CD14-positive monocyte (primary cell): ENCODE data around the gene CNTN4. TPM values are rescaled to one million over a fixed set of nuclear protein-coding genes. Genes with fewer than 3 reads are reported as not detected.
A peak's percentile ranks its signal among the peaks of the same experiment; 100 is the strongest.

Experiments
- DNase-seq, 3 donors: peaks; one replicate each; pipeline ENCODE4 v3.0.0-alpha.2; 2011 to 2022
- H2AFZ ChIP-seq: 2 replicates; pipeline ENCODE4 v1.6.0; 2012; ENCODE audit warnings: mild to moderate bottlenecking, low read depth, low read length, inconsistent platforms; ENCODE audit not compliant: insufficient read depth, poor library complexity, severe bottlenecking
- H3K27ac ChIP-seq, 2 donors: 1 replicate in 1 of 2; 2 replicates in 1 of 2; pipeline ENCODE4 v1.5.1; 2012 to 2013; ENCODE audit warnings: low read length in 2 of 2, control low read depth in 1 of 2, inconsistent platforms in 1 of 2, low read depth in 1 of 2, mild to moderate bottlenecking in 1 of 2
- H3K27me3 ChIP-seq, 2 donors: one replicate each; pipeline versions ENCODE4 v1.6.0 to v1.6.1; 2011 to 2013; ENCODE audit warnings: low read length in 2 of 2; ENCODE audit not compliant: control insufficient read depth in 2 of 2, insufficient read depth in 2 of 2
- H3K36me3 ChIP-seq, 2 donors: replicated peaks in 1 of 2; 1 replicate in 1 of 2; 2 replicates in 1 of 2; pipeline versions ENCODE4 v1.5.1 to v1.6.1; 2012 to 2013; ENCODE audit warnings: low read length in 2 of 2, control low read depth in 1 of 2, inconsistent platforms in 1 of 2, mild to moderate bottlenecking in 1 of 2; ENCODE audit not compliant: insufficient read depth in 2 of 2, control insufficient read depth in 1 of 2
- H3K4me1 ChIP-seq, 2 donors: 1 replicate in 1 of 2; 2 replicates in 1 of 2; pipeline versions ENCODE4 v1.5.1 to v1.6.1; 2012 to 2013; ENCODE audit warnings: low read length in 2 of 2, control low read depth in 1 of 2, inconsistent platforms in 1 of 2, mild to moderate bottlenecking in 1 of 2, moderate library complexity in 1 of 2; ENCODE audit not compliant: insufficient read depth in 2 of 2, control insufficient read depth in 1 of 2
- H3K4me2 ChIP-seq: replicated peaks from 2 replicates; pipeline ENCODE3; 2012; ENCODE audit warnings: low read length, moderate library complexity, mild to moderate bottlenecking; ENCODE audit not compliant: poor library complexity, severe bottlenecking; ENCODE audit errors: extremely low read depth
- H3K4me3 ChIP-seq, 3 experiments: fragments of 200-600 bp in 1 of 3; sonication (generic) in 1 of 3; replicated peaks in 1 of 3; 1 replicate in 2 of 3; 2 replicates in 1 of 3; pipeline ENCODE4 v1.5.1; 2011 to 2013; ENCODE audit warnings: low read length in 3 of 3, mild to moderate bottlenecking in 3 of 3, control low read depth in 2 of 3, low read depth in 2 of 3, inconsistent platforms in 1 of 3, moderate library complexity in 1 of 3
- H3K79me2 ChIP-seq: 2 replicates; pipeline ENCODE4 v1.6.0; 2012; ENCODE audit warnings: mild to moderate bottlenecking, control low read depth, inconsistent platforms, low read length, moderate library complexity; ENCODE audit not compliant: insufficient read depth
- H3K9ac ChIP-seq: 2 replicates; pipeline ENCODE4 v1.6.0; 2017; ENCODE audit warnings: low read length, mild to moderate bottlenecking; ENCODE audit not compliant: insufficient read depth, poor library complexity, severe bottlenecking
- H3K9me3 ChIP-seq, 2 donors: replicated peaks in 1 of 2; 1 replicate in 1 of 2; 2 replicates in 1 of 2; pipeline versions ENCODE4 v1.5.1 to v1.6.1; 2012 to 2013; ENCODE audit warnings: low read length in 2 of 2, control low read depth in 1 of 2; ENCODE audit not compliant: control insufficient read depth in 1 of 2, insufficient read depth in 1 of 2
- H4K20me1 ChIP-seq: 2 replicates; pipeline ENCODE4 v1.6.0; 2012; ENCODE audit warnings: mild to moderate bottlenecking, low read length, control low read depth, moderate library complexity; ENCODE audit not compliant: insufficient read depth
- H3K27ac Mint-ChIP-seq, 7 donors: one replicate each; pipeline ENCODE4 v1.8.0; 2020; ENCODE audit warnings: mild to moderate bottlenecking in 7 of 7, mixed read lengths in 7 of 7, moderate library complexity in 6 of 7, inconsistent platforms in 2 of 7
- H3K27me3 Mint-ChIP-seq, 3 donors: one replicate each; pipeline ENCODE4 v1.8.0; 2021 to 2022; ENCODE audit warnings: low read depth in 3 of 3, mild to moderate bottlenecking in 3 of 3, mixed read lengths in 3 of 3, moderate library complexity in 3 of 3, inconsistent platforms in 1 of 3
- H3K36me3 Mint-ChIP-seq, 2 donors: one replicate each; pipeline ENCODE4 v1.8.0; 2020; ENCODE audit warnings: mixed read lengths in 2 of 2, inconsistent platforms in 1 of 2, mild to moderate bottlenecking in 1 of 2
- H3K4me1 Mint-ChIP-seq: one replicate; pipeline ENCODE4 v1.8.0; 2020; ENCODE audit warnings: mild to moderate bottlenecking, mixed read lengths
- H3K4me3 Mint-ChIP-seq, 2 donors: one replicate each; pipeline ENCODE4 v1.8.0; 2020; ENCODE audit warnings: mild to moderate bottlenecking in 2 of 2, mixed read lengths in 2 of 2, moderate library complexity in 1 of 2
- H3K9me3 Mint-ChIP-seq, 7 donors: one replicate each; pipeline ENCODE4 v1.8.0; 2020 to 2022; ENCODE audit warnings: mixed read lengths in 7 of 7, mild to moderate bottlenecking in 6 of 7, moderate library complexity in 6 of 7, inconsistent platforms in 2 of 7
- CTCF ChIP-seq: fragments of 200-600 bp; IDR thresholded peaks from one replicate; pipeline ENCODE4 v1.8.0; 2022; ENCODE audit warnings: antibody characterized with exemption, mild to moderate bottlenecking
- WGBS: methylation state at CpG from one replicate; pipeline ENCODE4 v1.1.5; 2013; ENCODE audit warnings: missing lambda C conversion rate; ENCODE audit not compliant: insufficient coverage; 5-methylcytosine and 5-hydroxymethylcytosine counted together
- intact Hi-C, 2 donors: fragments of 100-400 bp; cut with micrococcal nuclease; formaldehyde crosslinking; loops; one replicate each; pipeline versions ENCODE4 v1.15.0 to v1.15.1; 2023
- polyA plus RNA-seq, 3 donors: library from polyadenylated mRNA; depleted of rRNA in 1 of 3; unstranded in 2 of 3; stranded (reverse) in 1 of 3; fragments of 300-500 nt in 2 of 3; fragments of >200 nt in 1 of 3; fragmentation: Illumina TruSeq in 2 of 3; gene quantifications; 1 replicate in 2 of 3; 2 replicates in 1 of 3; pipeline ENCODE4 v1.2.3, GENCODE V29; 2012 to 2021

Gene CNTN4
- polyA plus RNA-seq, 3 donors: not detected

GRCh38 chr3:2714834-2715233, 616.2 kb downstream of the CNTN4 start:
- Histone ChIP-seq H4K20me1 (no peaks in the 10 kb centered on the region), H3K27me3 (no peaks in the 10 kb centered on the region), H3K9ac (no peak overlapping the region), H3K79me2 (no peaks in the 10 kb centered on the region), H3K4me1 (no peaks in the 10 kb centered on the region), H3K36me3 (no peaks in the 10 kb centered on the region), H3K27ac (no peak overlapping the region), H3K4me2 (no peak overlapping the region), H3K4me3 (no peak overlapping the region), H2AFZ (no peak overlapping the region), H3K9me3 (no peaks in the 10 kb centered on the region)
- intact Hi-C loops: no loop called here
- H3K4me1 Mint-ChIP-seq: no peaks in the 10 kb centered on the region
- H3K9me3 Mint-ChIP-seq: peaks cover 0 to 5% (median 1%) of the 10 kb centered on the region in 7 donors
- DNase-seq: no peak
- H3K27ac Mint-ChIP-seq: peak overlapping the region in 1 of 7 donors; percentile 46
- H3K27me3 Mint-ChIP-seq: peaks cover 0 to 1% (median 0%) of the 10 kb centered on the region in 3 donors
- H3K4me3 Mint-ChIP-seq: no peak overlapping the region
- 89% methylated on average over 1 of the region's 5 CpGs for WGBS
- H3K36me3 Mint-ChIP-seq: no peaks in the 10 kb centered on the region
- TF ChIP-seq CTCF: no peak

GRCh38 chr3:2727101-2727500, 628.4 kb downstream of the CNTN4 start:
- WGBS: 89% methylated on average over 1 of the region's 3 CpGs
- Mint-ChIP-seq H3K27me3 (no peaks in the 10 kb centered on the region), H3K4me3 (no peak overlapping the region), H3K27ac (no peak overlapping the region), H3K36me3 (no peaks in the 10 kb centered on the region), H3K4me1 (no peaks in the 10 kb centered on the region), H3K9me3 (peaks cover 0 to 6% (median 0%) of the 10 kb centered on the region in 7 donors)
- Histone ChIP-seq H3K79me2 (no peaks in the 10 kb centered on the region), H3K36me3 (no peaks in the 10 kb centered on the region), H2AFZ (no peak overlapping the region), H3K4me2 (no peak overlapping the region), H3K4me1 (no peaks in the 10 kb centered on the region), H3K27ac (no peak overlapping the region), H3K9ac (no peak overlapping the region), H4K20me1 (no peaks in the 10 kb centered on the region), H3K4me3 (no peak overlapping the region), H3K9me3 (no peaks in the 10 kb centered on the region), H3K27me3 (no peaks in the 10 kb centered on the region)
- DNase-seq: no peak
- intact Hi-C loops: no loop called here
- no peak for TF ChIP-seq CTCF
